Endodermal cell (in vitro differentiated cells): ENCODE measurements around the gene FTO. TPM values are rescaled to one million over a fixed set of nuclear protein-coding genes. Genes with fewer than 3 reads are reported as not detected.
"Not testable (repeated sequence)": the region's sequence is repeated elsewhere in the genome, so short reads cannot be mapped to it uniquely, and the experiment has no call there.

Experiments used
- DNase-seq: peaks from one replicate; pipeline ENCODE4 v3.0.0-alpha.2; 2017
- H3K27ac ChIP-seq: 2 replicates; pipeline ENCODE4 v1.5.1; 2013; ENCODE audit warnings: mild to moderate bottlenecking, low read depth, low read length, moderate library complexity
- H3K27me3 ChIP-seq: 2 replicates; pipeline ENCODE4 v1.6.1; 2013; ENCODE audit warnings: mild to moderate bottlenecking, low read length, moderate library complexity; ENCODE audit not compliant: insufficient read depth, control insufficient read depth, poor library complexity, severe bottlenecking
- H3K36me3 ChIP-seq: 2 replicates; pipeline ENCODE4 v1.7.0; 2013; ENCODE audit warnings: mild to moderate bottlenecking, low read length, moderate library complexity; ENCODE audit not compliant: control insufficient read depth, insufficient read depth
- H3K4me1 ChIP-seq: one replicate; pipeline ENCODE4 v1.7.0; 2013; ENCODE audit warnings: low read length; ENCODE audit not compliant: control insufficient read depth, insufficient read depth
- H3K4me3 ChIP-seq: 2 replicates; pipeline ENCODE4 v1.5.1; 2013; ENCODE audit warnings: mild to moderate bottlenecking, low read length, moderate library complexity
- H3K9ac ChIP-seq: 2 replicates; pipeline ENCODE4 v1.6.1; 2013; ENCODE audit warnings: mild to moderate bottlenecking, low read length, moderate library complexity; ENCODE audit not compliant: poor library complexity, severe bottlenecking; ENCODE audit errors: extremely low read depth
- H3K9me3 ChIP-seq: 2 replicates; pipeline ENCODE4 v1.6.1; 2013; ENCODE audit warnings: mild to moderate bottlenecking, low read length, moderate library complexity; ENCODE audit not compliant: control insufficient read depth
- H3K27ac Mint-ChIP-seq: 2 replicates; pipeline ENCODE4 v1.8.0; 2020; ENCODE audit warnings: mixed read lengths
- H3K27me3 Mint-ChIP-seq: 2 replicates; pipeline ENCODE4 v1.8.0; 2021; ENCODE audit warnings: mild to moderate bottlenecking, mixed read lengths; ENCODE audit not compliant: insufficient read depth
- H3K36me3 Mint-ChIP-seq: 2 replicates; pipeline ENCODE4 v1.8.0; 2020; ENCODE audit warnings: low read depth, mixed read lengths
- H3K4me1 Mint-ChIP-seq: 2 replicates; pipeline ENCODE4 v1.8.0; 2020; ENCODE audit warnings: mixed read lengths
- H3K4me3 Mint-ChIP-seq: 2 replicates; pipeline ENCODE4 v1.8.0; 2020; ENCODE audit warnings: mild to moderate bottlenecking, moderate library complexity, mixed read lengths
- H3K9me3 Mint-ChIP-seq: 2 replicates; pipeline ENCODE4 v1.8.0; 2020; ENCODE audit warnings: mild to moderate bottlenecking, mixed read lengths
- CTCF ChIP-seq: fragments of 200-600 bp; sonication (generic); conservative IDR thresholded peaks from 2 replicates; pipeline ENCODE4 v1.5.0; 2021; ENCODE audit warnings: antibody characterized with exemption, mild to moderate bottlenecking
- WGBS, 2 experiments: methylation state at CpG; one replicate each; pipeline versions ENCODE4 v1.1.5 to v1.1.7; 2013; ENCODE audit warnings: missing lambda C conversion rate in 2 of 2, mixed read lengths in 1 of 2; ENCODE audit not compliant: insufficient coverage in 1 of 2, insufficient read length in 1 of 2; 5-methylcytosine and 5-hydroxymethylcytosine counted together
- total RNA-seq, 2 donors: library from RNA; stranded (reverse); fragmentation: NEBNext Ultra II Directional in 1 of 2; extraction: Animal tissue kit (Norgen Biotek cat#: 25700) in 1 of 2; gene quantifications; 2 replicates in 1 of 2; 3 replicates in 1 of 2; pipeline ENCODE4 v1.2.1, GENCODE V29; 2021

The FTO gene
- total RNA-seq, 2 donors from 2014 or later = 80.3 to 102 TPM

- peaks cover 22% of the 10 kb centered on the region for H3K4me1 Mint-ChIP-seq
- no peak for TF ChIP-seq CTCF
Measured at GRCh38 chr16:53844804-53845203, 140.8 kb downstream of the FTO start.

GRCh38 chr16:53846549-53846948 lies 142.6 kb downstream of the FTO start:
- not testable (repeated sequence) for H3K4me3 Mint-ChIP-seq, H3K9me3 ChIP-seq

More at GRCh38 chr16:53844804-53845203, 140.8 kb downstream of the FTO start:
- WGBS, 2 experiments = 93 to 100% methylated on average over 1 to 2 of the region's 3 CpGs
- no peak overlapping the region for H3K4me3 ChIP-seq
- H3K4me1 ChIP-seq = no peaks in the 10 kb centered on the region
- H3K27me3 Mint-ChIP-seq = no peaks in the 10 kb centered on the region
- H3K27ac Mint-ChIP-seq = no peak overlapping the region
- no peaks in the 10 kb centered on the region for H3K9me3 ChIP-seq
- DNase-seq = no peak
- H3K36me3 Mint-ChIP-seq = no peaks in the 10 kb centered on the region
- no peaks in the 10 kb centered on the region for H3K36me3 ChIP-seq
- no peak overlapping the region for H3K27ac ChIP-seq
- no peaks in the 10 kb centered on the region for H3K27me3 ChIP-seq
- no peak overlapping the region for H3K4me3 Mint-ChIP-seq
- H3K9ac ChIP-seq = no peak overlapping the region
- no peaks in the 10 kb centered on the region for H3K9me3 Mint-ChIP-seq

GRCh38 chr16:53846971-53847370 lies 143.0 kb downstream of the FTO start:
- Histone ChIP-seq H3K36me3 (no peaks in the 10 kb centered on the region), H3K4me3 (no peak overlapping the region), H3K27me3 (no peaks in the 10 kb centered on the region), H3K27ac (no peak overlapping the region), H3K9ac (no peak overlapping the region), H3K9me3 (no peaks in the 10 kb centered on the region), H3K4me1 (no peaks in the 10 kb centered on the region)
- H3K9me3 Mint-ChIP-seq = no peaks in the 10 kb centered on the region
- no peaks in the 10 kb centered on the region for H3K27me3 Mint-ChIP-seq
- DNase-seq = no peak
- 92 to 97% methylated on average over 6 of the region's 6 CpGs for WGBS, 2 experiments
- peaks cover 22% of the 10 kb centered on the region for H3K4me1 Mint-ChIP-seq
- H3K27ac Mint-ChIP-seq = no peak overlapping the region
- no peaks in the 10 kb centered on the region for H3K36me3 Mint-ChIP-seq
- no peak overlapping the region for H3K4me3 Mint-ChIP-seq
- no peak for TF ChIP-seq CTCF

More at GRCh38 chr16:53846549-53846948, 142.6 kb downstream of the FTO start:
- not testable (repeated sequence) for H3K27me3 ChIP-seq, H3K9ac ChIP-seq, H3K9me3 Mint-ChIP-seq, H3K27me3 Mint-ChIP-seq, H3K27ac ChIP-seq, H3K4me1 ChIP-seq, H3K36me3 Mint-ChIP-seq, DNase-seq, H3K27ac Mint-ChIP-seq, H3K36me3 ChIP-seq, H3K4me3 ChIP-seq
- 91 to 95% methylated on average over 3 to 4 of the region's 5 CpGs for WGBS, 2 experiments
- peaks cover 22% of the 10 kb centered on the region for H3K4me1 Mint-ChIP-seq
